ENCODE data around the gene NAGS.

- TF ChIP-seq CTCF (IDR thresholded peaks at IDR 0.05; ENCODE audit: borderline replicate concordance, extremely low read depth, low read length, poor library complexity, severe bottlenecking) (no peak), EZH2 (IDR thresholded peaks at IDR 0.05; ENCODE audit: borderline replicate concordance, low read depth, low read length, severe bottlenecking) (no peak)
Observed at GRCh38 chr17:44004761-44005526, 522 bp downstream of the NAGS start.
